Heart left ventricle (tissue), 16 donors: ENCODE results near the gene TET3. TPM values are rescaled to one million over a fixed set of nuclear protein-coding genes. Genes with fewer than 3 reads are reported as not detected.

ENCODE experiments used
- ATAC-seq, 4 donors: fragments of 200-7000 bp; cut with Tn5 transposase; one replicate each; pipeline ENCODE4 v1.9.1; 2020 to 2022; ENCODE audit warnings: moderate library complexity in 4 of 4, mild to moderate bottlenecking in 3 of 4, moderate number of reproducible peaks in 1 of 4
- DNase-seq, 5 donors: peaks; one replicate each; pipeline ENCODE4 v3.0.0-alpha.2; 2020
- H3K27ac ChIP-seq, 12 donors: fragments of 200-600 bp; sonication (generic) in 4 of 12; one replicate each; pipeline versions ENCODE4 v1.5.0 to v1.8.0; 2016 to 2022; ENCODE audit warnings: mild to moderate bottlenecking in 2 of 12
- H3K27me3 ChIP-seq, 9 donors: fragments of 200-600 bp; sonication (generic) in 2 of 9; one replicate each; pipeline versions ENCODE4 v1.5.1 to v1.8.0; 2016 to 2022; ENCODE audit warnings: mild to moderate bottlenecking in 3 of 9
- H3K36me3 ChIP-seq, 9 donors: fragments of 200-600 bp; sonication (generic) in 2 of 9; one replicate each; pipeline versions ENCODE4 v1.5.0 to v1.8.0; 2018 to 2022; ENCODE audit warnings: mild to moderate bottlenecking in 2 of 9
- H3K4me1 ChIP-seq, 12 donors: fragments of 200-600 bp; sonication (generic) in 4 of 12; one replicate each; pipeline versions ENCODE4 v1.5.0 to v1.8.0; 2016 to 2022; ENCODE audit warnings: mild to moderate bottlenecking in 3 of 12
- H3K4me3 ChIP-seq, 12 donors: fragments of 200-600 bp; sonication (generic) in 4 of 12; one replicate each; pipeline versions ENCODE4 v1.5.0 to v1.8.0; 2017 to 2022; ENCODE audit warnings: mild to moderate bottlenecking in 9 of 12, moderate library complexity in 4 of 12
- H3K9me3 ChIP-seq, 12 donors: fragments of 200-600 bp; sonication (generic) in 4 of 12; one replicate each; pipeline versions ENCODE4 v1.5.0 to v1.8.0; 2016 to 2022; ENCODE audit warnings: mild to moderate bottlenecking in 1 of 12
- POLR2A ChIP-seq, 2 donors: fragments of 450-650 bp; IDR thresholded peaks; one replicate each; pipeline ENCODE4 v1.6.1; 2017; ENCODE audit warnings: antibody characterized with exemption in 2 of 2, mild to moderate bottlenecking in 2 of 2, moderate library complexity in 2 of 2
- WGBS, 4 donors: extraction: QIAGEN DNeasy Blood & Tissue Kit in 2 of 4; methylation state at CpG; one replicate each; pipeline versions ENCODE4 v1.1.5 to v1.1.7; 2013 to 2018; 5-methylcytosine and 5-hydroxymethylcytosine counted together
- intact Hi-C, 10 donors: fragments of 100-400 bp; cut with DNase I; formaldehyde crosslinking; loops; one replicate each; pipeline versions ENCODE4 v1.11.1 to v1.14.2; 2022
- polyA plus RNA-seq, 2 donors: library from polyadenylated mRNA; stranded (reverse); fragments of 200-250 nt; gene quantifications; one replicate each; pipeline ENCODE4 v1.2.3, GENCODE V29; 2013
- total RNA-seq, 9 donors: library from RNA; depleted of rRNA in 2 of 9; stranded (reverse); fragments of >200 nt in 2 of 9; fragmentation: NEBNext Ultra II Directional in 3 of 9; extraction: Animal tissue kit (Norgen Biotek cat#: 25700) in 3 of 9; gene quantifications; one replicate each; pipeline versions ENCODE4 v1.1.0 to v1.2.4, GENCODE V29; 2016 to 2023
- TF ChIP-seq, protein P1 (sequence below), 12 donors: fragments of 200-600 bp; sonication (generic) in 4 of 12; IDR thresholded peaks; one replicate each; pipeline versions ENCODE4 v1.5.0 to v1.8.0; 2018 to 2022; ENCODE audit warnings: antibody characterized with exemption in 12 of 12, mild to moderate bottlenecking in 5 of 12
- donor health status: ischemic (EF 13 %, LVEDD 7.1; RV severe dilation, severe dysfunction).
- donor health status: healthy with polysubstance abuse.
- donor health status: DM: no; HTN: yes; CAD: no.
- donor health status: DM: no; HTN: no; CAD: no.
- donor health status: ischemic (EF 25% LVEDD 6.9; RV normal size, moderate dysfunction).
- donor health status: ischemic (EF 25% LVEDD 5.7; RV mildly dilated, moderate dysfunction).
- donor health status: healthy.
- donor health status: DM: yes; HTN: yes; CAD: no.
- donor health status: ischemic (EF 35%, LVEDD 5.7; RV mildly dilated, moderate dysfunction).
- donor health status: nonischemic (EF 11% LVEDD 7.7; RV severe dilation, severe dysfunction).
- donor health status: DM: yes; HTN: yes; CAD: no.
- donor health status: PGD.
- donor health status: ischemic (EF 29% LVEDD 5.4; RV normal size, mild dysfunction).
- donor health status: nonischemic (EF 23%, LVEDD 6.1; RV moderate dilation, normal function).

Gene TET3
- total and polyA plus RNA-seq, 11 donors = 1.2 to 12.6 (median 2.5) TPM

- no peak for TF ChIP-seq POLR2A (IDR thresholded peaks at IDR 0.05)
- TF ChIP-seq, protein P1, sequence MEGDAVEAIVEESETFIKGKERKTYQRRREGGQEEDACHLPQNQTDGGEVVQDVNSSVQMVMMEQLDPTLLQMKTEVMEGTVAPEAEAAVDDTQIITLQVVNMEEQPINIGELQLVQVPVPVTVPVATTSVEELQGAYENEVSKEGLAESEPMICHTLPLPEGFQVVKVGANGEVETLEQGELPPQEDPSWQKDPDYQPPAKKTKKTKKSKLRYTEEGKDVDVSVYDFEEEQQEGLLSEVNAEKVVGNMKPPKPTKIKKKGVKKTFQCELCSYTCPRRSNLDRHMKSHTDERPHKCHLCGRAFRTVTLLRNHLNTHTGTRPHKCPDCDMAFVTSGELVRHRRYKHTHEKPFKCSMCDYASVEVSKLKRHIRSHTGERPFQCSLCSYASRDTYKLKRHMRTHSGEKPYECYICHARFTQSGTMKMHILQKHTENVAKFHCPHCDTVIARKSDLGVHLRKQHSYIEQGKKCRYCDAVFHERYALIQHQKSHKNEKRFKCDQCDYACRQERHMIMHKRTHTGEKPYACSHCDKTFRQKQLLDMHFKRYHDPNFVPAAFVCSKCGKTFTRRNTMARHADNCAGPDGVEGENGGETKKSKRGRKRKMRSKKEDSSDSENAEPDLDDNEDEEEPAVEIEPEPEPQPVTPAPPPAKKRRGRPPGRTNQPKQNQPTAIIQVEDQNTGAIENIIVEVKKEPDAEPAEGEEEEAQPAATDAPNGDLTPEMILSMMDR (IDR thresholded peaks at IDR 0.05) = no peak
- Histone ChIP-seq H3K4me1 (peaks cover 0 to 56% (median 7%) of the 10 kb centered on the region in 12 donors), H3K9me3 (no peaks in the 10 kb centered on the region), H3K4me3 (no peak overlapping the region), H3K27me3 (no peaks in the 10 kb centered on the region), H3K36me3 (peaks cover 0 to under 1% (median 0%) of the 10 kb centered on the region in 9 donors), H3K27ac (no peak overlapping the region)
- DNase-seq = no peak
- intact Hi-C loops = no loop called here
- WGBS, 4 donors = 86 to 98% (median 94%) methylated on average over 5 of the region's 5 CpGs
- no peak for ATAC-seq
These were observed 11.1 kb downstream of the TET3 start for GRCh38 chr2:73995810-73996209.

DNA sequence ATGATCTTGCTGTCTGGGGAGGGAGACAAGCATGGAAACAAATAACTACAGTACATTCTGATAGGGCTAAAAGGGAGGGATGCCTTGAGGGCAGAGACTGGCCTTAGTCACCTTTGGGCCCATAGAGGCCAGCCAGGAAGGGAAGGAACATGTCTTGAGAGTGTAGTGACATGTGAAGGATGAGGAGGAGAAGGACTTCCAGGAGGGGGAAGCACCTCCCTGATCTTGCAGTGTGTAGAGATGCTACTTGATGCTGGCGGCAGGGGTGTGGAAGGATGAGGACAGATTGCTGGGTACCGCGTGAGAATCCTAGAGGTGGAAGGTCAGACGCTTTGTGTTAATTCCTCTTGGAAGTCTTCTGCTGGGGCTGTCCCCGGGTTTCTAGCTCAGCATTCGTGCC is 13.1 kb downstream of the TET3 start:
- ATAC-seq = no peak

GRCh38 chr2:73998451-73998850 is 13.7 kb downstream of the TET3 start:
- H3K4me1 ChIP-seq = peaks cover 0 to 64% (median 19%) of the 10 kb centered on the region in 12 donors
- DNase-seq (no peak), ATAC-seq (no peak)
- no peaks in the 10 kb centered on the region for H3K27me3 ChIP-seq
- TF ChIP-seq, protein P1 (IDR thresholded peaks at IDR 0.05) = no peak
- no peak for TF ChIP-seq POLR2A (IDR thresholded peaks at IDR 0.05)
- no peaks in the 10 kb centered on the region for H3K9me3 ChIP-seq
- intact Hi-C loops = no loop called here
- H3K4me3 ChIP-seq = no peak overlapping the region
- H3K27ac ChIP-seq = no peak overlapping the region
- 88 to 90% (median 89%) methylated on average over 8 of the region's 8 CpGs for WGBS, 4 donors
- no peaks in the 10 kb centered on the region for H3K36me3 ChIP-seq

More for the DNA sequence above, 13.1 kb downstream of the TET3 start:
- Histone ChIP-seq H3K36me3 (no peaks in the 10 kb centered on the region), H3K4me3 (no peak overlapping the region), H3K9me3 (no peaks in the 10 kb centered on the region), H3K4me1 (peaks cover 0 to 66% (median 14%) of the 10 kb centered on the region in 12 donors), H3K27ac (no peak overlapping the region), H3K27me3 (no peaks in the 10 kb centered on the region)
- WGBS, 4 donors = 91 to 98% (median 94%) methylated on average over 6 of the region's 6 CpGs
- intact Hi-C loops = no loop called here
- no peak for DNase-seq
- no peak for TF ChIP-seq POLR2A (IDR thresholded peaks at IDR 0.05)
- TF ChIP-seq, protein P1 (IDR thresholded peaks at IDR 0.05) = no peak

DNA sequence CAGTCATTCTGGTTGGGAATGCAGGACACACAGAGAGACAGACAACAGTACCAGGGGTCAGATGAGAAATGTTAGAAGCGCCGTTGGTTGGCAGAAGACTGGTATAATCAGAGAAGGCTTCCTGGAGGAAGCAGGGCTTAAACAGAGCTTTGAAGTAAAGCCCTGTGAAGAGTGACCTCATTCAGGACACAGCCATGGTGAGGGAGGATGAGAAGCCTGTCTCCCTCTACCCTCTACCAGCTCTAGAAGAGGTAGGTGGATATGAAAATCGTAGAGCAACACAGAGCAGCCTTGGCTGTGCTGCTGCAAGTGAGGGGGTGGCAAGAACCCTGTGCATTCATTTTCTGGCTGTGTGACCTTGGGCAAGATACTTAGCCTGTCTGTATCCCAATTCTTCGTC is 14.2 kb downstream of the TET3 start:
- no peak overlapping the region for H3K27ac ChIP-seq
- no peaks in the 10 kb centered on the region for H3K27me3 ChIP-seq
- DNase-seq (no peak), ATAC-seq (no peak)
- no peak overlapping the region for H3K4me3 ChIP-seq
- 86 to 89% (median 88%) methylated on average over 4 of the region's 4 CpGs for WGBS, 4 donors
- intact Hi-C loops = no loop called here
- H3K36me3 ChIP-seq = no peaks in the 10 kb centered on the region
- peaks cover 0 to 63% (median 21%) of the 10 kb centered on the region in 12 donors for H3K4me1 ChIP-seq
- no peaks in the 10 kb centered on the region for H3K9me3 ChIP-seq
- TF ChIP-seq, protein P1 (IDR thresholded peaks at IDR 0.05) = no peak
- TF ChIP-seq POLR2A (IDR thresholded peaks at IDR 0.05) = no peak
